ENCODE data around the gene GPR55. TPM values are rescaled to one million over a fixed set of nuclear protein-coding genes. Genes with fewer than 3 reads are reported as not detected.

GPR55 gene
- total RNA-seq, 1 experiment from 2014 or later: not detected

- ChIA-PET CTCF (interaction anchor here (1.1 to 4.3 kb wide), 7 partner anchors 9 to 184 kb away, joined by 3 to 40 read pairs (median 14); partner anchors contain the start of gene GPR55), POLR2A (interaction anchor here (0.7 to 1.2 kb wide), 3 partner anchors 184 to 788 kb away, joined by 3 read pairs; no protein-coding TSS in a partner anchor)
- TF ChIP-seq E2F1 (CRISPR knock-in tag; IDR thresholded peaks at IDR 0.05): 0 out of 2 replicates have a peak, but pooled peaks have one; percentile 5
- 0 out of 2 replicates have a peak, but pooled peaks have one; percentile 53 for TF ChIP-seq FOXP1 (CRISPR knock-in tag; IDR thresholded peaks at IDR 0.05; ENCODE audit: borderline replicate concordance)
- TF ChIP-seq IRF2 (CRISPR knock-in tag; IDR thresholded peaks at IDR 0.05; ENCODE audit: borderline replicate concordance, low read depth): no peak
- Mint-ChIP-seq H3K27ac (peak overlapping the region; percentile 98), H3K27me3 (ENCODE audit: low read depth) (no peaks in the 10 kb centered on the region; the same call in 1 of the 2 replicates), H3K36me3 (peaks cover 1% of the 10 kb centered on the region), H3K9me3 (no peaks in the 10 kb centered on the region), H3K4me3 (peak overlapping the region; percentile 63), H3K4me1 (peaks cover 66% of the 10 kb centered on the region)
- ATAC-seq: no peak
- no peak for DNase-seq (ENCODE audit: low spot score)
These were observed 55.8 kb downstream of the GPR55 start for GRCh38 chr2:230868947-230869913.

GRCh38 chr2:230868161-230868946 lies 56.7 kb downstream of the GPR55 start:
- Mint-ChIP-seq H3K36me3 (no peaks in the 10 kb centered on the region; the same call in 1 of the 2 replicates), H3K4me1 (peaks cover 75% of the 10 kb centered on the region), H3K4me3 (peak overlapping the region; percentile 63), H3K9me3 (no peaks in the 10 kb centered on the region), H3K27me3 (ENCODE audit: low read depth) (no peaks in the 10 kb centered on the region; the same call in 1 of the 2 replicates), H3K27ac (peak overlapping the region; percentile 98)
- peak; percentile 35 for ATAC-seq
- CTCF ChIA-PET: interaction anchor here (0.8 to 4.3 kb wide), 7 partner anchors 19 to 185 kb away, joined by 3 to 40 read pairs (median 14); partner anchors contain the start of gene GPR55
- peak; percentile 62 for DNase-seq (ENCODE audit: low spot score)
- TF ChIP-seq ZNF138 (CRISPR knock-in tag; conservative IDR thresholded peaks at IDR 0.05) (no peak), ZBTB43 (CRISPR knock-in tag; IDR thresholded peaks at IDR 0.05) (no peak), GRHL2 (CRISPR knock-in tag; IDR thresholded peaks at IDR 0.05; ENCODE audit: insufficient replicate concordance, severe bottlenecking) (no peak), ZNF423 (CRISPR knock-in tag; IDR thresholded peaks at IDR 0.05) (peak; percentile 92), TEAD1 (CRISPR knock-in tag; IDR thresholded peaks at IDR 0.05) (peak; percentile 89), MAX (CRISPR knock-in tag; IDR thresholded peaks at IDR 0.05) (peak; percentile 53; the same call in 1 of the 2 replicates), SP1 (CRISPR knock-in tag; conservative IDR thresholded peaks at IDR 0.05) (peak; percentile 11; the same call in 1 of the 2 replicates), AR (CRISPR knock-in tag; IDR thresholded peaks at IDR 0.05) (no peak), ZNF121 (CRISPR knock-in tag; IDR thresholded peaks at IDR 0.05) (peak; percentile 93), ZNF232 (CRISPR knock-in tag; IDR thresholded peaks at IDR 0.05) (0 out of 2 replicates have a peak, but pooled peaks have one; percentile 24), TEAD4 (CRISPR knock-in tag; IDR thresholded peaks at IDR 0.05) (peak; percentile 64; the same call in 1 of the 2 replicates), USF1 (CRISPR knock-in tag; IDR thresholded peaks at IDR 0.05) (no peak)
- POLR2A ChIA-PET: interaction anchor here (0.7 to 1.2 kb wide), 3 partner anchors 184 to 787 kb away, joined by 3 read pairs; no protein-coding TSS in a partner anchor

Data from WTC11 (cell line).